NCI-H2029 (cell line): ENCODE measurements around the gene EPHA1.
"Not testable (repeated sequence)": the region's sequence is repeated elsewhere in the genome, so short reads cannot be mapped to it uniquely, and the experiment has no call there.

Experiments used
- DNase-seq: peaks from one replicate; lab custom pipeline; 2025; lab: John Stamatoyannopoulos, UW

EPHA1 gene

GRCh38 chr7:143431109-143431508 lies 22.5 kb upstream of the EPHA1 start:
- no peak for DNase-seq

- DNase-seq: no peak
Measured at GRCh38 chr7:143429770-143430698, 21.4 kb upstream of the EPHA1 start.

GRCh38 chr7:143426479-143427142 lies 18.0 kb upstream of the EPHA1 start:
- no peak for DNase-seq

DNA sequence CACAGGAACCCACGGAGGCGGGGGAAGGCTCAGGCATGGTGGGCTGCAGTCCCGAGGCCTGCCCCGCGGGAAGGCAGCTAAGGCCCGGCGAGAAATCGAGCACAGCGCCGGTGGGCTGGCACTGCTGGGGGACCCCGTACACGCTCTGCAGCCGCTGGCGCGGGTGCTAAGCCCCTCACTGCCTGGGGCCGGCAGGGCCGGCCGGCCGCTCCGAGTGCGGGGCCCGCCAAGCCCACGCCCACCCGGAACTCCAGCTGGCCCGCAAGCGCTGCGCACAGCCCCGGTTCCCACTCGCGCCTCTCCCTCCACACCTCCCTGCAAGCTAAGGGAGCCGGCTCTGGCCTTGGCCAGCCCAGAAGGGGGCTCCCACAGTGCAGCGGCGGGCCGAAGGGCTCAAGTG lies 15.8 kb upstream of the EPHA1 start:
- not testable (repeated sequence) for DNase-seq

GRCh38 chr7:143422033-143422432 lies 13.4 kb upstream of the EPHA1 start:
- no peak for DNase-seq

GRCh38 chr7:143420624-143421023 lies 12.0 kb upstream of the EPHA1 start:
- DNase-seq: not testable (repeated sequence)

DNA sequence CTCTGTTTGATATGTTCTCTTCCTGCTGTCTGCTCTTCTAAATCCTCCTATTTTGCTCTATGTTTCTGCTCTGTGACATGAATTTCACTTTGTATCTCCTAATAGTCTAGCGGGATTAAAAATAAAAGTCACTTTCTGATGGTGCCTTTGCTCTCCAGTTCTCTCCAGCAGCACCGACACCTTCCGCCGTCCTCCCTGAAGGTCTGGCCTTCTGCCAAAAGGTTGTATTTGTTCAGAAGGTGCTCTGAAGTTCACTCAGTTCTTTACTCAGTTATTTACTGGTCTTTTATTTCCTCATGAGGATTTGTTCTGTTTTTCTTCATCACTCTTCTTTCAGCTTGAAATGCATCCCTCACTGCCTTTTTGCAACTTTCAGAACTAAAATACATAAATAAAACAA lies 11.2 kb upstream of the EPHA1 start:
- no peak for DNase-seq

DNA sequence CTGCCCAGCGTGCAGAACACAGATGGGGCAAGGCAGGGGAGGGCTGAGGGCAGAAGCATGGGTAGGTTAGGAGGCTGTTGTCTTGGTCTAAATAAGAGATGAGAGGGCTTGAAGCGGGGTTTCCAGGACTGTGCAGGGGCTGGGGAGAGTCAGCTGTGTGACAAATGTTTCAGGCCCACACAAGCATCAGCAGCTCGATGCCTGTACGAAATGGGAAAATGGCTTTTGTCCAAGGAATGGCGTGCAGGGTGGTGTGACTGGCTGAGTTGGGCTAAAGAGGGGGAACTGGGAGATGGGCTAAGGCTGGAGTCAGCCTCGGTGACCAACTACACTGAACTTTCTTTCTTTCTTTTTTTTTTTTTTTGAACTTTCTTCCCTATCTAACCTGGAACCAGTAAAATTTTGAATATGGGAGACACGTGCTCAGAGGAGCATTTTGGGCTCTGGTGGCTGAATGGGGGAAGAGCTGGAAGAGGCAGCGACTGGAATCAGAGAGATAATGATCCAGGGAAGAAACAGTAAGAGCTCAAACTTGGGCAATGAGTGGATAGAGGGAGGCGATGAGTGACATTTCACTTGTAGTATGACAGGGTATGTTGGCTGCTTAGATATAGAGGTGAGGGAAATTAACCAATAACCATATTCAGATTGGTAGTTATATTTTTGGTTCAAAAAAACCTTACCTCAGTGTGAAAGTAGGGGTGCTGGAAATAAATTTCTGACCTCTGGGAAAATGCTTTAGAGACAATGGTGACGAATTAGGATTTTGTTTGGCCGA lies 10.2 kb upstream of the EPHA1 start:
- no peak for DNase-seq

- no peak for DNase-seq
Measured at GRCh38 chr7:143417734-143418383, 9.2 kb upstream of the EPHA1 start.

GRCh38 chr7:143416565-143417149 lies 8.0 kb upstream of the EPHA1 start:
- no peak for DNase-seq

GRCh38 chr7:143415742-143416397 lies 7.2 kb upstream of the EPHA1 start:
- DNase-seq: no peak

- DNase-seq: not testable (repeated sequence)
Measured at GRCh38 chr7:143415209-143415608, 6.6 kb upstream of the EPHA1 start.

- no peak for DNase-seq
Measured at GRCh38 chr7:143413123-143413522, 4.5 kb upstream of the EPHA1 start.

DNA sequence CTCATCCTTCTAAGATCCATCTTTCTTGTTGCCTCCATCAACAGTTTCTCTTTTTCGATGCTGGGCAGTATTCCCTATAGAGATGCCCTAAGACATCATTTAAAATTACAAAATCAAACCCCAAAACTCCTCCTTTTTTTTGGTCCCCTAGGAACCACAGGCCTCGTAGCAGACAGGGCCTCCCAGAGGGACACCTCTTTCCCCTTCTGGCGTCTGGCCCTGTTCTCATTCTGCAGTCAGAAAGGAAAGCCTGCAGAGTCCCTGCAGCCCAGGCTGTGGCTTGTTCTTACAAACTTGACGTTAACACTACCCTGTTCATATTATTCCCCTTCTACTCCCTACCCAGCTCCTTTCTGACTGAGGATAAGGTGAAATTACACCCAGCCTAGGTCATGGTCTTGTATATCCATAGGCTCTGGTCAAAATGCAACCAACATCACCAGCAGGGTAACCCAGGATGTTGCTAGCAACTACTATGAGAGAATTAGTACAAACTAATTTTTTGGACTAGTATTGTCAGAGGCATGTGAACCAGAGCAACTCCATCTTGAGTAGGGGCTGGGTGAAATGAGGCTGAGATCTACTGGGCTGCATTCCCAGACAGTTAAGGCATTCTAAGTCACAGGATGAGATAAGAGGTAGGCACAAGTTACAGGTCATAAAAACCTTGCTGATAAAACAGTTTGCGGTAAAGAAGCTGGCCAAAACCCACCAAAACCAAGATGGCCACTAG lies 3.5 kb upstream of the EPHA1 start:
- DNase-seq: no peak

DNA sequence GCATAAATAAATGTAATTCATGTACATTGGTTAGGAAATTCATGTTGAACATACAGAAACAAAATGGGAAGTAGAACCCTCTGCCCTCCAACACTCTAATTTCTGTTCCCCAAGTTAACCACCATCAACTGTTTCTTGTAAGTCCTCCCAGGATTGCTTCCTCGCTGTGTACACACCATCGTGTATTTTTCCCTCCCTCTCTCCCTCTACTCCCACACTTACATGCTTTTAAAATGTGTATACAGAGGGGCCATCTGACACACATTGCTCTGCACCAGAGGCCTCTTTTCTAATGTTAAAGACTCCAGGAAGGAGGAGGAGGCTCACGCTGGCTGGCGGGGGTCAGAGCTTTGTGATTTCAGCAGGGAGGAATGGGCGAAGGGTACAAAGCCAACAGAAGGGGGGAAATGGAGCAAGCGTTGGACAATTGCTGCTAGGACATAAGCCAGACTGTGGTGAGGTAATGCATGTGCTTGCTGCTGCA lies 1.9 kb upstream of the EPHA1 start:
- no peak for DNase-seq

DNA sequence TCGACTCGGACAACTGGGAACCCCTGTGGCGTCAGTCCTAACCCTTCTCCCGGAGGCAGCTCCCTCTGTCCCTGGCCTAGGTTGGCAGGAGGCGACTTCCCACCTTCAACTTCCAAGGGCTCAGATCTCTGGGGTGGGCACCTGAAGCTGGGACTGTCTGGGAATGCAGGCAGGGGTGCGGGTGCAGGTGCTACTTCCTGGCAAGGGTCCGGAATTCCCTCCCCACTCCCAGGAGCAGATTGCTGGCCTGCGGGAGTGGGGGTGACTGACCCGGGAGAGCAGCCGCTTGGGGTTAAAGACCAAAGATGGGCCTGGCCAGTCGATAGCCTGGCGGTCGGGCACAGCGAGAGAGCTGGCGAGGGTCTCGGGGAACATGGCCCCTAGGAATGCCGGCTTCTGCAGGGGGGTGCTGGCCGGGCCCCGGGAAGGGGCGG lies 387 bp downstream of the EPHA1 start:
- no peak for DNase-seq

- no peak for DNase-seq
Measured at GRCh38 chr7:143407287-143408251, 1.1 kb downstream of the EPHA1 start.

- DNase-seq: no peak
Measured at GRCh38 chr7:143406002-143406357, 2.7 kb downstream of the EPHA1 start.
